ENCODE data around the gene MRPL42.

The MRPL42 gene

GRCh38 chr12:93422050-93422449 is 45.3 kb upstream of the MRPL42 start:
- H3K4me3 ChIP-seq (ENCODE audit: low read depth, low read length): no peak overlapping the region
- no peak overlapping the region for H3K27ac ChIP-seq (ENCODE audit: extremely low read depth, low read depth, low read length)
- POLR2A ChIA-PET: no interaction called here
- peaks cover 37% of the 10 kb centered on the region for H3K4me1 ChIP-seq (ENCODE audit: control insufficient read depth, insufficient read depth, low read length)
- TF ChIP-seq, protein P1, sequence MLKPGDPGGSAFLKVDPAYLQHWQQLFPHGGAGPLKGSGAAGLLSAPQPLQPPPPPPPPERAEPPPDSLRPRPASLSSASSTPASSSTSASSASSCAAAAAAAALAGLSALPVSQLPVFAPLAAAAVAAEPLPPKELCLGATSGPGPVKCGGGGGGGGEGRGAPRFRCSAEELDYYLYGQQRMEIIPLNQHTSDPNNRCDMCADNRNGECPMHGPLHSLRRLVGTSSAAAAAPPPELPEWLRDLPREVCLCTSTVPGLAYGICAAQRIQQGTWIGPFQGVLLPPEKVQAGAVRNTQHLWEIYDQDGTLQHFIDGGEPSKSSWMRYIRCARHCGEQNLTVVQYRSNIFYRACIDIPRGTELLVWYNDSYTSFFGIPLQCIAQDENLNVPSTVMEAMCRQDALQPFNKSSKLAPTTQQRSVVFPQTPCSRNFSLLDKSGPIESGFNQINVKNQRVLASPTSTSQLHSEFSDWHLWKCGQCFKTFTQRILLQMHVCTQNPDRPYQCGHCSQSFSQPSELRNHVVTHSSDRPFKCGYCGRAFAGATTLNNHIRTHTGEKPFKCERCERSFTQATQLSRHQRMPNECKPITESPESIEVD (tag by site-specific recombination; IDR thresholded peaks at IDR 0.05): peak; percentile 66
- peak; percentile 68 for TF ChIP-seq SP7 (tag by site-specific recombination; IDR thresholded peaks at IDR 0.05)
- TF ChIP-seq WT1 (tag by site-specific recombination; IDR thresholded peaks at IDR 0.05): no peak
- H3K36me3 ChIP-seq (ENCODE audit: control insufficient read depth in 2 of 2, insufficient read depth in 1 of 2, low read length in 2 of 2): no peaks in the 10 kb centered on the region
- H3K9me3 ChIP-seq (ENCODE audit: control insufficient read depth, insufficient read depth, low read depth, low read length): no peaks in the 10 kb centered on the region
- CTCF ChIA-PET: interaction anchor here (0.6 to 1.0 kb wide), 2 partner anchors 9 to 680 kb away, joined by 3 to 5 read pairs; no protein-coding TSS in a partner anchor

GRCh38 chr12:93425736-93426411 is 41.4 kb upstream of the MRPL42 start:
- H3K27ac ChIP-seq (ENCODE audit: extremely low read depth, low read depth, low read length): no peak overlapping the region
- H3K9me3 ChIP-seq (ENCODE audit: control insufficient read depth, insufficient read depth, low read depth, low read length): no peaks in the 10 kb centered on the region
- ChIA-PET CTCF (interaction anchor here (0.6 to 1.2 kb wide), 2 partner anchors 42 to 662 kb away, joined by 3 to 4 read pairs; no protein-coding TSS in a partner anchor), POLR2A (no interaction called here)
- H3K4me3 ChIP-seq (ENCODE audit: low read depth, low read length): no peak overlapping the region
- TF ChIP-seq ZNF529 (tag by site-specific recombination; IDR thresholded peaks at IDR 0.05; ENCODE audit: insufficient replicate concordance) (no peak), ZNF76 (tag by site-specific recombination; IDR thresholded peaks at IDR 0.05; ENCODE audit: borderline replicate concordance, low read depth) (no peak), SP2 (tag by site-specific recombination; IDR thresholded peaks at IDR 0.05) (no peak), BCL11B (tag by site-specific recombination; IDR thresholded peaks at IDR 0.05; ENCODE audit: low read depth) (no peak), YY1 (tag by site-specific recombination; IDR thresholded peaks at IDR 0.05) (no peak), ZNF830 (tag by site-specific recombination; IDR thresholded peaks at IDR 0.05; ENCODE audit: low read depth) (no peak), ZNF426 (tag by site-specific recombination; IDR thresholded peaks at IDR 0.05) (no peak), ZNF555 (tag by site-specific recombination; conservative IDR thresholded peaks at IDR 0.05) (no peak), ZXDB (tag by site-specific recombination; IDR thresholded peaks at IDR 0.05) (no peak), ZEB2 (tag by site-specific recombination; IDR thresholded peaks at IDR 0.05) (no peak), ZBTB17 (tag by site-specific recombination; IDR thresholded peaks at IDR 0.05) (no peak), ZNF223 (tag by site-specific recombination; IDR thresholded peaks at IDR 0.05) (no peak), ZNF266 (tag by site-specific recombination; IDR thresholded peaks at IDR 0.05; ENCODE audit: low read depth) (no peak), ZNF112 (tag by site-specific recombination; IDR thresholded peaks at IDR 0.05) (no peak), ZNF596 (tag by site-specific recombination; IDR thresholded peaks at IDR 0.05) (no peak)
- TF ChIP-seq, protein P2, sequence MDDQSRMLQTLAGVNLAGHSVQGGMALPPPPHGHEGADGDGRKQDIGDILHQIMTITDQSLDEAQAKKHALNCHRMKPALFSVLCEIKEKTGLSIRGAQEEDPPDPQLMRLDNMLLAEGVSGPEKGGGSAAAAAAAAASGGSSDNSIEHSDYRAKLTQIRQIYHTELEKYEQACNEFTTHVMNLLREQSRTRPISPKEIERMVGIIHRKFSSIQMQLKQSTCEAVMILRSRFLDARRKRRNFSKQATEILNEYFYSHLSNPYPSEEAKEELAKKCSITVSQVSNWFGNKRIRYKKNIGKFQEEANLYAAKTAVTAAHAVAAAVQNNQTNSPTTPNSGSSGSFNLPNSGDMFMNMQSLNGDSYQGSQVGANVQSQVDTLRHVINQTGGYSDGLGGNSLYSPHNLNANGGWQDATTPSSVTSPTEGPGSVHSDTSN (CRISPR knock-in tag; IDR thresholded peaks at IDR 0.05): no peak
- peaks cover 41% of the 10 kb centered on the region for H3K4me1 ChIP-seq (ENCODE audit: control insufficient read depth, insufficient read depth, low read length)
- no peaks in the 10 kb centered on the region for H3K36me3 ChIP-seq (ENCODE audit: control insufficient read depth in 2 of 2, insufficient read depth in 1 of 2, low read length in 2 of 2)

DNA sequence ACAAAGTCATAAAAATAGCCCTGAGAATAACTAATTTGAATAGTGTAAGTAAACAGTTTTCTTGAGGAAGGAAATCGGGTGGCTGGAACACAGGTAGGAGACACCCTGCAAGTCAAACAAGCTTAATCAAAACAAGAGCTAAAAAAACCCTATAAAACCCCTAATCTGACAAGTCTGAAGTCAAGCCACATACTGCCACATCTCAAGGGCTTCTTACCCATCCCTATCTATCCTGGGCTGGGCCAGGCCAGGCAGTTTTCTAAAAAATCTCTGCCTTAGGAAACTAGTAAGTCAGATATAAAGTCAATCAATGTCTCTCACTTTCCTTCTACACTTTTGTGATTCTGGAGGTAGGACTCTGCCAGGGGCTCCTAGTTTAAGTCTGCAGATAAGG is 40.9 kb upstream of the MRPL42 start:
- ChIA-PET CTCF (interaction anchor here (0.6 to 1.2 kb wide), 2 partner anchors 42 to 662 kb away, joined by 3 to 4 read pairs; no protein-coding TSS in a partner anchor), POLR2A (no interaction called here)
- TF ChIP-seq ZNF398 (tag by site-specific recombination; IDR thresholded peaks at IDR 0.05): no peak
- TF ChIP-seq, protein P1 (tag by site-specific recombination; IDR thresholded peaks at IDR 0.05): peak; percentile 17; the same call in 1 of the 2 replicates
- Histone ChIP-seq H3K27ac (ENCODE audit: extremely low read depth, low read depth, low read length) (no peak overlapping the region), H3K4me1 (ENCODE audit: control insufficient read depth, insufficient read depth, low read length) (peaks cover 41% of the 10 kb centered on the region), H3K36me3 (ENCODE audit: control insufficient read depth in 2 of 2, insufficient read depth in 1 of 2, low read length in 2 of 2) (no peaks in the 10 kb centered on the region), H3K4me3 (ENCODE audit: low read depth, low read length) (no peak overlapping the region), H3K9me3 (ENCODE audit: control insufficient read depth, insufficient read depth, low read depth, low read length) (no peaks in the 10 kb centered on the region)
